Lung (tissue), 12 donors: ENCODE data around the gene CSNK1G2. TPM values are rescaled to one million over a fixed set of nuclear protein-coding genes. Genes with fewer than 3 reads are reported as not detected.

Experiments used
- ATAC-seq: fragments of 200-7000 bp; cut with Tn5 transposase; one replicate; pipeline ENCODE4 v1.9.1; 2020; ENCODE audit warnings: moderate number of reproducible peaks; ENCODE audit not compliant: insufficient read depth, low FRiP score
- DNase-seq, 3 donors: peaks; one replicate each; pipeline ENCODE4 v3.0.0-alpha.2; 2013 to 2017
- H3K27ac ChIP-seq, 2 donors: one replicate each; pipeline ENCODE4 v1.5.1; 2013; ENCODE audit warnings: mild to moderate bottlenecking in 2 of 2, moderate library complexity in 2 of 2, control low read depth in 1 of 2, inconsistent platforms in 1 of 2, low read depth in 1 of 2, low read length in 1 of 2
- H3K27me3 ChIP-seq, 3 donors: one replicate each; pipeline ENCODE4 v1.5.1; 2013; ENCODE audit warnings: low read length in 2 of 3; ENCODE audit not compliant: control insufficient read depth in 3 of 3, insufficient read depth in 3 of 3
- H3K36me3 ChIP-seq, 4 donors: one replicate each; pipeline ENCODE4 v1.5.1; 2013; ENCODE audit warnings: low read length in 4 of 4, mild to moderate bottlenecking in 1 of 4, moderate library complexity in 1 of 4; ENCODE audit not compliant: control insufficient read depth in 4 of 4, insufficient read depth in 4 of 4
- H3K4me1 ChIP-seq, 5 donors: one replicate each; pipeline ENCODE4 v1.5.1; 2013; ENCODE audit warnings: low read length in 5 of 5, mild to moderate bottlenecking in 2 of 5, moderate library complexity in 1 of 5; ENCODE audit not compliant: control insufficient read depth in 5 of 5, insufficient read depth in 5 of 5
- H3K4me3 ChIP-seq: one replicate; pipeline ENCODE4 v1.5.1; 2013; ENCODE audit warnings: mild to moderate bottlenecking, control low read depth, moderate library complexity
- H3K9ac ChIP-seq, 2 donors: one replicate each; pipeline ENCODE4 v1.5.1; 2013; ENCODE audit warnings: low read length in 2 of 2, control low read depth in 1 of 2; ENCODE audit not compliant: insufficient read depth in 1 of 2
- H3K9me3 ChIP-seq, 4 donors: one replicate each; pipeline ENCODE4 v1.5.1; 2013; ENCODE audit warnings: low read length in 3 of 4, mild to moderate bottlenecking in 1 of 4, moderate library complexity in 1 of 4; ENCODE audit not compliant: control insufficient read depth in 4 of 4, insufficient read depth in 3 of 4
- CTCF ChIP-seq: IDR thresholded peaks from 2 replicates; pipeline ENCODE4 v1.5.1; 2012; ENCODE audit warnings: mild to moderate bottlenecking; ENCODE audit errors: control extremely low read depth, extremely low read depth
- WGBS, 2 donors: extraction: QIAGEN DNeasy Blood & Tissue Kit; methylation state at CpG; one replicate each; pipeline ENCODE4 v1.1.7; 2013; 5-methylcytosine and 5-hydroxymethylcytosine counted together
- polyA plus RNA-seq, 2 donors: library from polyadenylated mRNA; stranded (reverse); fragments of 200-250 nt; gene quantifications; one replicate each; pipeline ENCODE4 v1.2.1, GENCODE V29; 2013
- total RNA-seq, 2 donors: library from RNA; depleted of rRNA in 1 of 2; stranded (reverse); fragments of >200 nt in 1 of 2; gene quantifications; one replicate each; pipeline ENCODE4 v1.2.1, GENCODE V29; 2014 to 2021
- donor health status: control.
- donor health status: control.
- donor health status: Bipolar disorder and iron deficiency.
- donor health status: healthy.
- donor health status: DM: yes; HTN: yes; CAD: no.

Gene CSNK1G2
- total and polyA plus RNA-seq, 4 donors = 50.0 to 80.2 (median 70.8) TPM

GRCh38 chr19:1905110-1905862 is 35.7 kb upstream of the CSNK1G2 start, which contains the start of the genes ADAT3 and SCAMP4:
ADAT3 (plus strand) TSS chr19:1905399; CDS start chr19:1912048, 6,649 bp downstream.
SCAMP4 (plus strand) TSS chr19:1905399; CDS start chr19:1915020, 9,621 bp downstream.
- Histone ChIP-seq H3K9me3 (no peaks in the 10 kb centered on the region), H3K4me3 (peak within 1 kb of the TSS; percentile 80)
- peak; percentile 99 to 100 (median 99) for DNase-seq

GRCh38 chr19:1905863-1906375 is 35.1 kb upstream of the CSNK1G2 start:
- no peak for DNase-seq
- Histone ChIP-seq H3K9ac (peak overlapping the region in 1 of 2 donors; percentile 4), H3K36me3 (peaks cover 0 to 7% (median 0%) of the 10 kb centered on the region in 4 donors), H3K27ac (peak overlapping the region in 1 of 2 donors; percentile 92), H3K27me3 (no peaks in the 10 kb centered on the region), H3K4me3 (peak overlapping the region; percentile 80), H3K4me1 (peaks cover 0 to 18% (median 2%) of the 10 kb centered on the region in 5 donors), H3K9me3 (no peaks in the 10 kb centered on the region)
- TF ChIP-seq CTCF = no peak
- no peak for ATAC-seq
- WGBS, 2 donors = 76 to 82% methylated on average over 15 of the region's 15 CpGs

More at GRCh38 chr19:1905110-1905862, 35.7 kb upstream of the CSNK1G2 start, which contains the start of the genes ADAT3 and SCAMP4:
- H3K36me3 ChIP-seq = peaks cover 0 to 7% (median 0%) of the 10 kb centered on the region in 4 donors
- no peak for TF ChIP-seq CTCF
- 0% methylated on average over 76 to 92 of the region's 92 CpGs for WGBS, 2 donors
- H3K27me3 ChIP-seq = no peaks in the 10 kb centered on the region
- peak within 1 kb of the TSS in 1 of 2 donors; percentile 84 for H3K9ac ChIP-seq
- peaks cover 0 to 18% (median 2%) of the 10 kb centered on the region in 5 donors for H3K4me1 ChIP-seq
- peak within 1 kb of the TSS; percentile 86 to 92 for H3K27ac ChIP-seq
- peak; percentile 95 for ATAC-seq

GRCh38 chr19:1906985-1907562 is 33.9 kb upstream of the CSNK1G2 start:
- ATAC-seq = no peak
- H3K4me1 ChIP-seq = peaks cover 0 to 18% (median 2%) of the 10 kb centered on the region in 5 donors
- H3K27ac ChIP-seq = peak overlapping the region in 1 of 2 donors; percentile 66

More at GRCh38 chr19:1906985-1907562, 33.9 kb upstream of the CSNK1G2 start:
- Histone ChIP-seq H3K9me3 (no peaks in the 10 kb centered on the region), H3K4me3 (no peak overlapping the region), H3K9ac (no peak overlapping the region), H3K36me3 (peaks cover 0 to 9% (median 0%) of the 10 kb centered on the region in 4 donors), H3K27me3 (no peaks in the 10 kb centered on the region)
- no peak for TF ChIP-seq CTCF
- 97% methylated on average over 10 of the region's 10 CpGs for WGBS, 2 donors
- DNase-seq = no peak
